HEK293 (cell line): ENCODE results near the gene AP1B1.

Source experiments
- CTCF ChIA-PET: fragments of 350-600 bp; formaldehyde crosslinking; extraction: SDS; loops from one replicate; lab custom pipeline; 2021; ENCODE audit warnings: antibody characterized with exemption; lab: Yijun Ruan, JAX
- POLR2A ChIA-PET: fragments of 300-600 bp; formaldehyde crosslinking; extraction: SDS; loops from one replicate; lab custom pipeline; 2020; ENCODE audit warnings: antibody characterized with exemption, inconsistent platforms; lab: Yijun Ruan, JAX
- H3K27ac ChIP-seq: fragments of 200-500 bp; sonication (Bioruptor generic); 2 replicates; pipeline ENCODE4 v1.5.1; 2014; ENCODE audit warnings: low read depth, low read length, control low read depth, inconsistent platforms; ENCODE audit errors: extremely low read depth
- H3K36me3 ChIP-seq, 2 experiments: fragments of 200-500 bp in 1 of 2; sonication (Bioruptor generic) in 1 of 2; 1 replicate in 1 of 2; 2 replicates in 1 of 2; pipeline ENCODE4 v1.5.1; 2014 to 2017; ENCODE audit warnings: inconsistent platforms in 2 of 2, low read length in 2 of 2; ENCODE audit not compliant: control insufficient read depth in 2 of 2, insufficient read depth in 1 of 2
- H3K4me1 ChIP-seq: fragments of 200-500 bp; sonication (Bioruptor generic); 2 replicates; pipeline ENCODE4 v1.5.1; 2014; ENCODE audit warnings: mild to moderate bottlenecking, low read length, inconsistent platforms; ENCODE audit not compliant: control insufficient read depth, insufficient read depth
- H3K4me3 ChIP-seq: 2 replicates; pipeline ENCODE4 v1.5.1; 2011; ENCODE audit warnings: low read depth, mild to moderate bottlenecking, control low read depth, low read length, moderate library complexity
- H3K9me3 ChIP-seq: fragments of 200-500 bp; sonication (Bioruptor generic); 2 replicates; pipeline ENCODE4 v1.5.1; 2014; ENCODE audit warnings: low read depth, low read length, inconsistent platforms; ENCODE audit not compliant: control insufficient read depth, insufficient read depth
- BCL11A ChIP-seq: fragments of 450-650 bp; formaldehyde crosslinking; IDR thresholded peaks from 2 replicates; pipeline ENCODE4 v1.5.1; 2016; ENCODE audit warnings: low read depth, missing biosample characterization, missing genetic modification characterization
- KLF1 ChIP-seq: fragments of 450-650 bp; formaldehyde crosslinking; IDR thresholded peaks from 2 replicates; pipeline ENCODE4 v1.5.1; 2016; ENCODE audit warnings: missing biosample characterization, missing genetic modification characterization
- WT1 ChIP-seq: fragments of 450-650 bp; formaldehyde crosslinking; IDR thresholded peaks from 2 replicates; pipeline ENCODE4 v1.5.1; 2016; ENCODE audit warnings: missing biosample characterization, missing genetic modification characterization
- ZBTB17 ChIP-seq: fragments of 450-650 bp; formaldehyde crosslinking; IDR thresholded peaks from 2 replicates; pipeline ENCODE4 v1.5.1; 2016; ENCODE audit warnings: missing biosample characterization, missing genetic modification characterization
- ZBTB21 ChIP-seq: fragments of 450-650 bp; formaldehyde crosslinking; IDR thresholded peaks from 2 replicates; pipeline ENCODE4 v1.5.1; 2017; ENCODE audit warnings: missing biosample characterization, missing genetic modification characterization
- ZNF138 ChIP-seq: fragments of 450-650 bp; formaldehyde crosslinking; IDR thresholded peaks from 2 replicates; pipeline ENCODE4 v1.5.1; 2016; ENCODE audit warnings: missing biosample characterization, missing genetic modification characterization, borderline replicate concordance
- ZNF140 ChIP-seq: fragments of 450-650 bp; formaldehyde crosslinking; IDR thresholded peaks from 2 replicates; pipeline ENCODE4 v1.5.1; 2016; ENCODE audit warnings: missing biosample characterization, missing genetic modification characterization
- ZNF146 ChIP-seq: fragments of 450-650 bp; formaldehyde crosslinking; IDR thresholded peaks from 2 replicates; pipeline ENCODE4 v1.5.1; 2016; ENCODE audit warnings: missing biosample characterization, missing genetic modification characterization
- ZNF248 ChIP-seq: fragments of 450-650 bp; formaldehyde crosslinking; IDR thresholded peaks from 2 replicates; pipeline ENCODE4 v1.5.1; 2017; ENCODE audit warnings: missing biosample characterization, missing genetic modification characterization
- ZNF37A ChIP-seq: fragments of 450-650 bp; IDR thresholded peaks from 2 replicates; pipeline ENCODE4 v1.5.1; 2018; ENCODE audit warnings: missing biosample characterization, missing genetic modification characterization
- ZNF423 ChIP-seq: fragments of 450-650 bp; formaldehyde crosslinking; IDR thresholded peaks from 2 replicates; pipeline ENCODE4 v1.5.1; 2016; ENCODE audit warnings: missing biosample characterization, missing genetic modification characterization
- ZNF433 ChIP-seq: fragments of 450-650 bp; formaldehyde crosslinking; IDR thresholded peaks from 2 replicates; pipeline ENCODE4 v1.5.1; 2016; ENCODE audit warnings: missing biosample characterization, missing genetic modification characterization, low read depth
- ZNF473 ChIP-seq: fragments of 450-650 bp; formaldehyde crosslinking; IDR thresholded peaks from 2 replicates; pipeline ENCODE4 v1.5.1; 2017; ENCODE audit warnings: missing biosample characterization, missing genetic modification characterization
- ZNF514 ChIP-seq: fragments of 450-650 bp; formaldehyde crosslinking; IDR thresholded peaks from 2 replicates; pipeline ENCODE4 v1.5.1; 2016; ENCODE audit warnings: missing biosample characterization, missing genetic modification characterization
- ZNF530 ChIP-seq: fragments of 450-650 bp; formaldehyde crosslinking; IDR thresholded peaks from 2 replicates; pipeline ENCODE4 v1.5.1; 2016; ENCODE audit warnings: low read depth, missing biosample characterization, missing genetic modification characterization
- ZNF548 ChIP-seq: fragments of 450-650 bp; formaldehyde crosslinking; IDR thresholded peaks from 2 replicates; pipeline ENCODE4 v1.5.1; 2016; ENCODE audit warnings: missing biosample characterization, missing genetic modification characterization
- ZNF610 ChIP-seq: fragments of 450-650 bp; formaldehyde crosslinking; IDR thresholded peaks from 2 replicates; pipeline ENCODE4 v1.5.1; 2016; ENCODE audit warnings: missing biosample characterization, missing genetic modification characterization, borderline replicate concordance
- ZNF768 ChIP-seq: fragments of 450-650 bp; formaldehyde crosslinking; IDR thresholded peaks from 2 replicates; pipeline ENCODE4 v1.5.1; 2018; ENCODE audit warnings: missing biosample characterization, mild to moderate bottlenecking, missing genetic modification characterization
- ZNF791 ChIP-seq: fragments of 450-650 bp; formaldehyde crosslinking; IDR thresholded peaks from 2 replicates; pipeline ENCODE4 v1.5.1; 2016; ENCODE audit warnings: missing biosample characterization, missing genetic modification characterization
- TF ChIP-seq, protein P1 (sequence below): fragments of 450-650 bp; formaldehyde crosslinking; IDR thresholded peaks from 2 replicates; pipeline ENCODE4 v1.5.1; 2016; ENCODE audit warnings: missing biosample characterization, missing genetic modification characterization, borderline replicate concordance
- TF ChIP-seq, protein P2 (sequence below): fragments of 450-650 bp; formaldehyde crosslinking; IDR thresholded peaks from 2 replicates; pipeline ENCODE4 v1.5.1; 2016; ENCODE audit warnings: missing biosample characterization, missing genetic modification characterization
- TF ChIP-seq, protein P3 (sequence below): fragments of 450-650 bp; formaldehyde crosslinking; conservative IDR thresholded peaks from 2 replicates; pipeline ENCODE4 v1.5.1; 2016; ENCODE audit warnings: low read depth, missing biosample characterization, missing genetic modification characterization
- TF ChIP-seq, protein P4 (sequence below): fragments of 450-650 bp; formaldehyde crosslinking; IDR thresholded peaks from 2 replicates; pipeline ENCODE4 v1.5.1; 2016; ENCODE audit warnings: missing biosample characterization, missing genetic modification characterization

AP1B1 gene

DNA sequence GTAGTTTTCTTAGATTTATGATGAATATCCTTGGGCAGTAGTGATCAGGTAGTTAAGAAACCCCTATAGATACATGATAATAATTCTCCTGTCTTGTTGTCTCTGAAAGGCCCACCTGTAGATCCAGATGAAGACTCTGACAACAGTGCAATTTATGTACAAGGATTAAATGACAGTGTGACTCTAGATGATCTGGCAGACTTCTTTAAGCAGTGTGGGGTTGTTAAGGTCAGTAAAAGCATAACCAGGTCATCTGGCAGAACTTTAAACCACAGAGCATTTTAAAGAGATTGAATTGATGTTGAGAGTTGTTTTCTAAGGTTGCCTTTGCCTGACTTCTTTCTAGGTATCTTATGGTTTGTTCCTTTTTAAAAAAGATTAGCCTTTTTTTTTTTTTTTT lies 96.0 kb downstream of the AP1B1 start (continued):
- TF ChIP-seq, protein P1, sequence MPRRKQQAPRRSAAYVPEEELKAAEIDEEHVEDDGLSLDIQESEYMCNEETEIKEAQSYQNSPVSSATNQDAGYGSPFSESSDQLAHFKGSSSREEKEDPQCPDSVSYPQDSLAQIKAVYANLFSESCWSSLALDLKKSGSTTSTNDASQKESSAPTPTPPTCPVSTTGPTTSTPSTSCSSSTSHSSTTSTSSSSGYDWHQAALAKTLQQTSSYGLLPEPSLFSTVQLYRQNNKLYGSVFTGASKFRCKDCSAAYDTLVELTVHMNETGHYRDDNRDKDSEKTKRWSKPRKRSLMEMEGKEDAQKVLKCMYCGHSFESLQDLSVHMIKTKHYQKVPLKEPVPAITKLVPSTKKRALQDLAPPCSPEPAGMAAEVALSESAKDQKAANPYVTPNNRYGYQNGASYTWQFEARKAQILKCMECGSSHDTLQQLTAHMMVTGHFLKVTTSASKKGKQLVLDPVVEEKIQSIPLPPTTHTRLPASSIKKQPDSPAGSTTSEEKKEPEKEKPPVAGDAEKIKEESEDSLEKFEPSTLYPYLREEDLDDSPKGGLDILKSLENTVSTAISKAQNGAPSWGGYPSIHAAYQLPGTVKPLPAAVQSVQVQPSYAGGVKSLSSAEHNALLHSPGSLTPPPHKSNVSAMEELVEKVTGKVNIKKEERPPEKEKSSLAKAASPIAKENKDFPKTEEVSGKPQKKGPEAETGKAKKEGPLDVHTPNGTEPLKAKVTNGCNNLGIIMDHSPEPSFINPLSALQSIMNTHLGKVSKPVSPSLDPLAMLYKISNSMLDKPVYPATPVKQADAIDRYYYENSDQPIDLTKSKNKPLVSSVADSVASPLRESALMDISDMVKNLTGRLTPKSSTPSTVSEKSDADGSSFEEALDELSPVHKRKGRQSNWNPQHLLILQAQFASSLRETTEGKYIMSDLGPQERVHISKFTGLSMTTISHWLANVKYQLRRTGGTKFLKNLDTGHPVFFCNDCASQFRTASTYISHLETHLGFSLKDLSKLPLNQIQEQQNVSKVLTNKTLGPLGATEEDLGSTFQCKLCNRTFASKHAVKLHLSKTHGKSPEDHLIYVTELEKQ (tag by site-specific recombination): no peak
- TF ChIP-seq, protein P2, sequence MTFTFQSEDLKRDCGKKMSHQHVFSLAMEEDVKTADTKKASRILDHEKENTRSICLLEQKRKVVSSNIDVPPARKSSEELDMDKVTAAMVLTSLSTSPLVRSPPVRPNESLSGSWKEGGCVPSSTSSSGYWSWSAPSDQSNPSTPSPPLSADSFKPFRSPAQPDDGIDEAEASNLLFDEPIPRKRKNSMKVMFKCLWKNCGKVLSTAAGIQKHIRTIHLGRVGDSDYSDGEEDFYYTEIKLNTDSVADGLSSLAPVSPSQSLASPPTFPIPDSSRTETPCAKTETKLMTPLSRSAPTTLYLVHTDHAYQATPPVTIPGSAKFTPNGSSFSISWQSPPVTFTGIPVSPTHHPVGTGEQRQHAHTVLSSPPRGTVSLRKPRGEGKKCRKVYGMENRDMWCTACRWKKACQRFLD (tag by site-specific recombination): no peak
- no peak for TF ChIP-seq ZBTB21
- TF ChIP-seq, protein P3, sequence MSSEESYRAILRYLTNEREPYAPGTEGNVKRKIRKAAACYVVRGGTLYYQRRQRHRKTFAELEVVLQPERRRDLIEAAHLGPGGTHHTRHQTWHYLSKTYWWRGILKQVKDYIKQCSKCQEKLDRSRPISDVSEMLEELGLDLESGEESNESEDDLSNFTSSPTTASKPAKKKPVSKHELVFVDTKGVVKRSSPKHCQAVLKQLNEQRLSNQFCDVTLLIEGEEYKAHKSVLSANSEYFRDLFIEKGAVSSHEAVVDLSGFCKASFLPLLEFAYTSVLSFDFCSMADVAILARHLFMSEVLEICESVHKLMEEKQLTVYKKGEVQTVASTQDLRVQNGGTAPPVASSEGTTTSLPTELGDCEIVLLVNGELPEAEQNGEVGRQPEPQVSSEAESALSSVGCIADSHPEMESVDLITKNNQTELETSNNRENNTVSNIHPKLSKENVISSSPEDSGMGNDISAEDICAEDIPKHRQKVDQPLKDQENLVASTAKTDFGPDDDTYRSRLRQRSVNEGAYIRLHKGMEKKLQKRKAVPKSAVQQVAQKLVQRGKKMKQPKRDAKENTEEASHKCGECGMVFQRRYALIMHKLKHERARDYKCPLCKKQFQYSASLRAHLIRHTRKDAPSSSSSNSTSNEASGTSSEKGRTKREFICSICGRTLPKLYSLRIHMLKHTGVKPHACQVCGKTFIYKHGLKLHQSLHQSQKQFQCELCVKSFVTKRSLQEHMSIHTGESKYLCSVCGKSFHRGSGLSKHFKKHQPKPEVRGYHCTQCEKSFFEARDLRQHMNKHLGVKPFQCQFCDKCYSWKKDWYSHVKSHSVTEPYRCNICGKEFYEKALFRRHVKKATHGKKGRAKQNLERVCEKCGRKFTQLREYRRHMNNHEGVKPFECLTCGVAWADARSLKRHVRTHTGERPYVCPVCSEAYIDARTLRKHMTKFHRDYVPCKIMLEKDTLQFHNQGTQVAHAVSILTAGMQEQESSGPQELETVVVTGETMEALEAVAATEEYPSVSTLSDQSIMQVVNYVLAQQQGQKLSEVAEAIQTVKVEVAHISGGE (tag by site-specific recombination): no peak

DNA sequence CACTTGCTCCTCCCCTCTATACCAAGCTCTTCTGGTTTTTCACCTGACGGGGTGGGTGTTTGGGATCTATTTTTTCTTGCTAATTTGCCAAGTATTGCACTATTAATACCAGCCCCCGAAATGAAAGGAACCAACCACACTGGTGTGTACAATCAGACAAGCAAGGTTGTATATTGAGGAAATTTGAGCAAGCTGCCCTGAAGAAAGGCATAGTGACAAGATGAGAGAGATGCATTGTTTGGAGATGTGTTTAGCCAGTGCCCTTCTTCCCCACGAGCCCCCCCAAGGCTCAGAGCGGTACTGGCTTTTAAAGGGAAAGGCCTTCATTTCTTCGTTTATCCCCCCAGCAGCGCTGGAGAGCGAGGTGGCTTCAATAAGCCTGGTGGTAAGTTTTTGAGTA lies 97.2 kb downstream of the AP1B1 start:
- ChIA-PET CTCF (interaction anchor here (0.6 kb wide), 1 partner anchor 67 kb away, joined by 4 read pairs; no protein-coding TSS in a partner anchor), POLR2A (interaction anchor here (0.6 kb wide), 1 partner anchor 1222 kb away, joined by 3 read pairs; no protein-coding TSS in a partner anchor)
- no peaks in the 10 kb centered on the region for H3K4me1 ChIP-seq
- no peak for TF ChIP-seq ZNF423 (tag by site-specific recombination)
- TF ChIP-seq ZNF140 (tag by site-specific recombination): no peak
- no peak for TF ChIP-seq ZBTB17
- no peak for TF ChIP-seq ZNF433
- H3K4me3 ChIP-seq: no peak overlapping the region
- peaks cover 99 to 100% of the 10 kb centered on the region in 2 experiments for H3K36me3 ChIP-seq
- H3K27ac ChIP-seq: no peak overlapping the region
- no peaks in the 10 kb centered on the region for H3K9me3 ChIP-seq

DNA sequence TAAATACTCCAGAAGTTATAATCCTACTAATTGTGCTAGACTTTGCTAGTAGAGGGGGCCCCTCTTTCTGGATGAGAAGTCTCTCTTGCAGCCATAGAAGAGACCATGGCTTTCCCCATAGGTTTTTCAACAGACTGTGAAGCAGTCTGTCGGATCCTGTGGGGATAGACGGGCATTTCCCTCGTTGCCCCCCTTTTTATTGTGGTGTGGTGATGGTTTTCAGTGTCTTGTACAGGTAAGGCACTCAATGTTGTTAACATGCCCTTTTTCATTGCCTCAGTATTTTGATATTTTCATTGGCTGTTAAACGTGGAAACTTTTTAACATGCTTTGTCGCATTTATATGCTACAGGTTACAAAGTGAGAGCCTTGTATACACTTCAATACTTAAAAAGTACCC lies 98.3 kb downstream of the AP1B1 start:
- POLR2A ChIA-PET: no interaction called here
- Histone ChIP-seq H3K27ac (no peak overlapping the region), H3K4me1 (no peaks in the 10 kb centered on the region), H3K9me3 (no peaks in the 10 kb centered on the region), H3K4me3 (no peak overlapping the region), H3K36me3 (peaks cover 99 to 100% of the 10 kb centered on the region in 2 experiments)
- TF ChIP-seq ZNF37A (tag by site-specific recombination): no peak
- TF ChIP-seq ZNF514 (tag by site-specific recombination): no peak
- TF ChIP-seq WT1: no peak
- TF ChIP-seq ZNF791: no peak
- no peak for TF ChIP-seq ZNF138
- TF ChIP-seq ZNF610 (tag by site-specific recombination): no peak
- TF ChIP-seq ZNF146 (tag by site-specific recombination): no peak
- no peak for TF ChIP-seq KLF1 (tag by site-specific recombination)
- TF ChIP-seq ZNF248 (tag by site-specific recombination): no peak
- TF ChIP-seq ZNF473 (tag by site-specific recombination): no peak
- no peak for TF ChIP-seq ZNF768
- no peak for TF ChIP-seq BCL11A (tag by site-specific recombination)
- TF ChIP-seq ZNF548 (tag by site-specific recombination): no peak
- TF ChIP-seq ZNF530: no peak
- TF ChIP-seq, protein P4, sequence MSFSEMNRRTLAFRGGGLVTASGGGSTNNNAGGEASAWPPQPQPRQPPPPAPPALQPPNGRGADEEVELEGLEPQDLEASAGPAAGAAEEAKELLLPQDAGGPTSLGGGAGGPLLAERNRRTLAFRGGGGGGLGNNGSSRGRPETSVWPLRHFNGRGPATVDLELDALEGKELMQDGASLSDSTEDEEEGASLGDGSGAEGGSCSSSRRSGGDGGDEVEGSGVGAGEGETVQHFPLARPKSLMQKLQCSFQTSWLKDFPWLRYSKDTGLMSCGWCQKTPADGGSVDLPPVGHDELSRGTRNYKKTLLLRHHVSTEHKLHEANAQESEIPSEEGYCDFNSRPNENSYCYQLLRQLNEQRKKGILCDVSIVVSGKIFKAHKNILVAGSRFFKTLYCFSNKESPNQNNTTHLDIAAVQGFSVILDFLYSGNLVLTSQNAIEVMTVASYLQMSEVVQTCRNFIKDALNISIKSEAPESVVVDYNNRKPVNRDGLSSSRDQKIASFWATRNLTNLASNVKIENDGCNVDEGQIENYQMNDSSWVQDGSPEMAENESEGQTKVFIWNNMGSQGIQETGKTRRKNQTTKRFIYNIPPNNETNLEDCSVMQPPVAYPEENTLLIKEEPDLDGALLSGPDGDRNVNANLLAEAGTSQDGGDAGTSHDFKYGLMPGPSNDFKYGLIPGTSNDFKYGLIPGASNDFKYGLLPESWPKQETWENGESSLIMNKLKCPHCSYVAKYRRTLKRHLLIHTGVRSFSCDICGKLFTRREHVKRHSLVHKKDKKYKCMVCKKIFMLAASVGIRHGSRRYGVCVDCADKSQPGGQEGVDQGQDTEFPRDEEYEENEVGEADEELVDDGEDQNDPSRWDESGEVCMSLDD: no peak
- CTCF ChIA-PET: no interaction called here
